ENCODE data around the gene ATP2C2.

- no peak for TF ChIP-seq CTCF (conservative IDR thresholded peaks at IDR 0.05 in 1 of 2, IDR thresholded peaks at IDR 0.05 in 1 of 2; ENCODE audit: low read depth in 1 of 2, low read length in 2 of 2)
- TF ChIP-seq EZH2 (IDR thresholded peaks at IDR 0.05; ENCODE audit: low read length, missing control alignments), result no peak
Observed at GRCh38 chr16:84471966-84472365, 103.6 kb downstream of the ATP2C2 start.

Data from fibroblast of lung (primary cell).